ENCODE data around the gene BSND.

BSND gene

DNA sequence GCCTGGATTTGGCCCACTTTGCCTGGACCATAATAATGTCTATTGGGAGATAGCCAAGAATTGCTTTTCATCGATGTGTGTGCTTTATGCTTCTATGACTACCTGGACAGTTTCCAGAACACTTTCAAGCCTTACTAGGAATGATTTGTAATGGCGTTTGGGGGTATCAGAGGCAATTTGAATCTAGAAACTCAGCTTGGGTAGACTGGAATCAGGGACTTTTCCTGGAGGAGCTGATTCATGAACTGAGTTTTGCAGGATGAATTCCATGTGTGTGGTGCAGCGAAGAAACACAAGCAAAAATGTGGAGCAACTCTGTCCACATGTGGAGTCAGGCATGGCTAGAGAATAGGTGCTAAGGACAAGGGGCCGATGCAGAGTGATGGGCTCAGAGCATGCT lies 30.2 kb upstream of the BSND start:
- H3K36me3 Mint-ChIP-seq (ENCODE audit: low read depth) = no peaks in the 10 kb centered on the region
- no peak overlapping the region for H3K27ac Mint-ChIP-seq
- H3K4me1 Mint-ChIP-seq (ENCODE audit: low read depth) = peaks cover 14% of the 10 kb centered on the region
- no peaks in the 10 kb centered on the region for H3K9me3 Mint-ChIP-seq
- H3K4me3 Mint-ChIP-seq = no peak overlapping the region
- peaks cover 30% of the 10 kb centered on the region for H3K27me3 Mint-ChIP-seq

GRCh38 chr1:54969879-54970278 lies 28.9 kb upstream of the BSND start:
- Mint-ChIP-seq H3K27ac (no peak overlapping the region), H3K4me1 (ENCODE audit: low read depth) (peaks cover 14% of the 10 kb centered on the region), H3K4me3 (no peak overlapping the region), H3K36me3 (ENCODE audit: low read depth) (no peaks in the 10 kb centered on the region), H3K9me3 (no peaks in the 10 kb centered on the region), H3K27me3 (peaks cover 35% of the 10 kb centered on the region)

DNA sequence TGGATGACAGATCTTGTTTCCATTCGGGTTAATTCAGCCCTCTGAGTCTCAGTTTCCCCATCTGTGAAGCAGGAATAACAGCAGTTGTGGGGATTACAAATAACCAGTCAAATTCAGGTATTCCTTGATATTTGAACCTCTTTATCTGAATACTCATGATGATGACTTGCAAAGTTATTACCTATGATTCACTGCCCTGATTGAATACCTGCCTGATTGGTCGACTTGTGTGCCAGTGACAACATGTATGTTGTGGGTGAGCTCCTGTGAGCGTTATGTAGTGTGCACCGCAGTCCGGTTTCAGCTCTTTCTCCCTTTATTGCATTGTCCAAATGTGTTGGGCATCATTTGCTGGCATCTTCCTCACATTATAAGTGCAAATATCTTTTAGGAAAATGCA lies 27.8 kb upstream of the BSND start:
- Mint-ChIP-seq H3K27me3 (peaks cover 43% of the 10 kb centered on the region), H3K4me3 (no peak overlapping the region), H3K4me1 (ENCODE audit: low read depth) (peaks cover 13% of the 10 kb centered on the region), H3K9me3 (no peaks in the 10 kb centered on the region), H3K36me3 (ENCODE audit: low read depth) (no peaks in the 10 kb centered on the region), H3K27ac (no peak overlapping the region)

DNA sequence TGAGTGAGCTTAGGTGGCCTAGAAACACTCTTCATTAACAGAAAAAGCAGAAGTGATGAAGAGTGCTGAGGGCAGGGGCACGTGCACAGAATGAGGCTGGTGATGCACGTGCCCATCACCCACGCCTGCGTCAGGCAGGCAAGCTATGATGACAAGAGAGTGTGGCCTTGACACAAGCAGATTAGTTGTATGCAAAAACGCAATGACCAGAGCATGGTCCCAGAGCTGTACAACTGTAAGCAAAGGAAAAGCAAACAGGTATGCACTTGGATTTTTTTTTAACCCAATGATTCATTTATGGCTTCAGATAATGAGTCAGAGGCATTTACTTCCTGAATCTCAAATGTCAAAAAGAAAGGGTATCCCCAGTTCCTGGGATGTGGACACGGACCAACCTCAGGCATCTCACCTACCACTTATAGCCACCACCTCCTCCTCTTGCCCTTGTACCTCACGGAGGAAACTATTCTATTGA lies 27.4 kb upstream of the BSND start:
- Mint-ChIP-seq H3K36me3 (ENCODE audit: low read depth) (no peaks in the 10 kb centered on the region), H3K4me1 (ENCODE audit: low read depth) (peaks cover 9% of the 10 kb centered on the region), H3K27me3 (peaks cover 43% of the 10 kb centered on the region), H3K4me3 (no peak overlapping the region), H3K9me3 (no peaks in the 10 kb centered on the region), H3K27ac (no peak overlapping the region)

- H3K27ac Mint-ChIP-seq = no peak overlapping the region
- H3K4me3 Mint-ChIP-seq = no peak overlapping the region
- H3K9me3 Mint-ChIP-seq = no peaks in the 10 kb centered on the region
- peaks cover 38% of the 10 kb centered on the region for H3K27me3 Mint-ChIP-seq
- H3K36me3 Mint-ChIP-seq (ENCODE audit: low read depth) = no peaks in the 10 kb centered on the region
- peaks cover 8% of the 10 kb centered on the region for H3K4me1 Mint-ChIP-seq (ENCODE audit: low read depth)
Measured at GRCh38 chr1:54972436-54972835, 26.3 kb upstream of the BSND start.

DNA sequence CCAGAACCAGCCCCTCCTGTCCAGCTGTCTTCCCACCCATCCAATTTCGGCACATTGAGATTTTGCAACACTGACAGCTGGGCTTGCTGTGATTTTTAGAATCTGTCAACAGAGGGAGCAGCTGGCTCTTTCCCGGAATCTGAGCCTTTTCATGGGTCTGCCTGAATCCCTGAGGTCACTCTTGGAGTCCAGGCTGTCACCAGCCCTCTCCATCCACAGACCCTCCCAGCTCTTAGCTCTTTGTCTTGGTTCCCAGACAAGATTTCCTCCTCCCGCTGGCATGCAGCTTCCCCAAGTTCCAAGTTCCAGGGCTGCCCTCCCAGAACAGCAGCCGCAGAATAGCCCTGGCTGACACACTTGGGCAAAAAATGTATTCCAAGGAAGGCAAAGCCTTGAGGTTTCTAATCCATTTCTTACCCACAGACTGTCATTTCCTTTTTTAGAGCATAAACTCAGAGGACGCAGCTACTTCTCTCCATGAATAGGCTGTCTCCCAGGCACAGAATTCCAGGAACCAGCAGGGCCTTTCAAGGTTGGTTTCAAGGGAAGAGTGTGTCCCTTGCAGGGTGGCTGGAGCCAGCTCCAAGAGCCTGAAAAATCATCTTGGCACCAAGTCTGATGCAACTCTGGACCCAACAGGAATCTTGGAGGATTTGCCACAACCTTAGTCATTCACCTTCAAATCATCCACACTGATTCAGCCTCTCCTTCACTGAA lies 25.4 kb upstream of the BSND start:
- Mint-ChIP-seq H3K27ac (no peak overlapping the region), H3K4me1 (ENCODE audit: low read depth) (peaks cover 8% of the 10 kb centered on the region), H3K9me3 (no peaks in the 10 kb centered on the region), H3K27me3 (peaks cover 43% of the 10 kb centered on the region), H3K4me3 (no peak overlapping the region), H3K36me3 (ENCODE audit: low read depth) (no peaks in the 10 kb centered on the region)

DNA sequence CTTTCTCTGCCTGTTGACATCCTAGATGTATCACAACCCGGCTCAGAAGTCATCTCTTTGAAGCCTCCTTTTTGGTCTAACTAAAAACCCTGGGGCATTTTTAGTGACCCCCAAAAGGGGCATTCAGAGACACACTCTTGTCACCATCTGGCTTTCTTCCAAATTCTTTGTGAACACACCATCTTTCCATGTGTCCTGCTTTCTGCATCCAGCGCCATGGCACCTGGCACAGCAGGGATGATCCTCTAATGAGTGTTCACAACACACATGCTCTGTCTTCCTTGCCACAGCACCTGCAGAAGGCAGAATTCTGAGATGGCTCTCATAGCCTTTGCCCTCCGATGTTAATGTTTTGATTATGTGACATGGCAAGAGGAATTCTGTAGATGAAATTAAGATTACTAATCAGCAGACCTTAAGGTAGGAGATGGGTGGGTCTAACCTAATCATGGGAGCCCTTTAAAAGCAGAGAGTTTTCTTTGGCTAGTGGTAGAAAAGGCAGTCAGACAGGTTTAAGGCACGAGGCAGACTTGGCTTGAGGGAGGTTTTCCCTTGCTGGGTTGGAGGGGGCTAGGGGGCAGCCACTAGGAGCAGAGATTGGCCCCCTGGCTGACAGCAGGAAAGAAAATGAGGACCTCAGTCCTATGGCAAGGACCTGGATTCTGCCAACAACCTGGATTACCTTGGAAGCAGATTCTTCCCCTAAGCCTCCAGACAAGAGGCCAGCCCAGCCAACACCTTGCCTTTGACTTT lies 23.2 kb upstream of the BSND start:
- Mint-ChIP-seq H3K4me3 (no peak overlapping the region), H3K27ac (no peak overlapping the region), H3K9me3 (no peaks in the 10 kb centered on the region)

GRCh38 chr1:54976747-54977146 lies 22.0 kb upstream of the BSND start:
- H3K27me3 Mint-ChIP-seq = peaks cover 45% of the 10 kb centered on the region
- no peaks in the 10 kb centered on the region for H3K36me3 Mint-ChIP-seq (ENCODE audit: low read depth)
- no peaks in the 10 kb centered on the region for H3K9me3 Mint-ChIP-seq
- H3K4me3 Mint-ChIP-seq = no peak overlapping the region
- H3K4me1 Mint-ChIP-seq (ENCODE audit: low read depth) = peaks cover under 1% of the 10 kb centered on the region
- no peak overlapping the region for H3K27ac Mint-ChIP-seq

More for the DNA sequence above, 23.2 kb upstream of the BSND start:
- Mint-ChIP-seq H3K27me3 (peaks cover 44% of the 10 kb centered on the region), H3K36me3 (ENCODE audit: low read depth) (no peaks in the 10 kb centered on the region), H3K4me1 (ENCODE audit: low read depth) (peaks cover 8% of the 10 kb centered on the region)

GRCh38 chr1:54977533-54978297 lies 21.0 kb upstream of the BSND start:
- no peak overlapping the region for H3K4me3 Mint-ChIP-seq
- H3K4me1 Mint-ChIP-seq (ENCODE audit: low read depth) = no peaks in the 10 kb centered on the region
- no peak overlapping the region for H3K27ac Mint-ChIP-seq
- no peaks in the 10 kb centered on the region for H3K36me3 Mint-ChIP-seq (ENCODE audit: low read depth)
- no peaks in the 10 kb centered on the region for H3K9me3 Mint-ChIP-seq
- peaks cover 47% of the 10 kb centered on the region for H3K27me3 Mint-ChIP-seq

- Mint-ChIP-seq H3K36me3 (ENCODE audit: low read depth) (no peaks in the 10 kb centered on the region), H3K27ac (no peak overlapping the region), H3K4me1 (ENCODE audit: low read depth) (no peaks in the 10 kb centered on the region), H3K27me3 (peaks cover 43% of the 10 kb centered on the region), H3K4me3 (no peak overlapping the region), H3K9me3 (no peaks in the 10 kb centered on the region)
Measured at GRCh38 chr1:54978528-54979326, 20.0 kb upstream of the BSND start.

DNA sequence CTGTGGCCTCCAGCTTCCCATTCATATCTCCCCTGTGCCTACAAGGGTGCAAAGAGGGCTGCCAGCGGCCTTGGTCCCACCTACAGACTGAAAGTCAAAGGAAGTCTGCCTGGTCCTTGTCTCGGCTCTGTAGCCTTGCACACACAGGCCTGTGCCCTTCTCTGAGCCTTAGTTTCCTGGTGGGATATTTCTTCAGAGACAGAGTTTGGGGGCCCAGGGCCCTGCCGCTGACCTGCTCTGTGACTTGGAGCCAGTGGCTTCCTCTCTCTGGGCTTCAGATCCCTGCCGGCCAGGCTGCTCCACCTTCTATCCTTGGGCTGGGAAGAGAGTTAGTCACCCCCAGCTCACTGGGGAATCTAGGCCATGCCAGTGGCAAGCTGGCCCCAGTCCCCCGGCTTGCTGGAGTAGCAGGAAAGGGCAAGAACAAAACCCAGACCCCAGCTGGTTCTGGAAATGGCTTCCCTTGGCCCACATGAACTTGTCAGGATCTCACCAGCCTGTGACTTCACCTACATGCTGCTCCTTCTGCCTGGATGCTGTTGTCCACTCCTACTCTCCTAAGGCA lies 19.3 kb upstream of the BSND start:
- H3K4me1 Mint-ChIP-seq (ENCODE audit: low read depth) = no peaks in the 10 kb centered on the region
- H3K9me3 Mint-ChIP-seq = no peaks in the 10 kb centered on the region
- H3K36me3 Mint-ChIP-seq (ENCODE audit: low read depth) = no peaks in the 10 kb centered on the region
- no peak overlapping the region for H3K4me3 Mint-ChIP-seq
- H3K27me3 Mint-ChIP-seq = peaks cover 44% of the 10 kb centered on the region
- H3K27ac Mint-ChIP-seq = no peak overlapping the region

DNA sequence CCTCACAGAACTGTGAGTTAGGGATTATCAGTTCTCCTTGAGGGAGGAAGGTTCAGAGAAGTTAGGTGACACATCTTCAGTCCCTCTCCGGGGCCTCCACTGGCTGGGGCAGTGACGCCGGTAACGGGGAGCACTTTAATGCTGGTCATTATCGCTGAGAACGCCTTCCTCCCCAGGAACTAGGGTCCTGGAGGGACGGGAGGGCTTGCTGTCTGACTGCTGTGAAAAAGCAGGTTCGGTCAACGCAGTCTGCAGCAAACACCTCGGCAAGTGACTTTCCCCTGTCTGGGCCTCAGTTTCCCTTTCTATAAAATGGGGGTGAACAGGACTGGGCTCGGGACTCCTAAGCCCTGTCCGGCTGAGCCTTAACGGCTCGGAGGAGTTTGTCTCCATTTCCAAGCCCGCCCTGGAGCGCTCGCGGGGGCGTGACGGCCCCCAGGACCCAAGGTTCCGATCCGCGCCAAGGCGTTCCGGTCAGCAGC lies 18.6 kb upstream of the BSND start:
- H3K4me3 Mint-ChIP-seq = no peak overlapping the region
- H3K4me1 Mint-ChIP-seq (ENCODE audit: low read depth) = no peaks in the 10 kb centered on the region
- H3K27me3 Mint-ChIP-seq = peaks cover 42% of the 10 kb centered on the region
- no peaks in the 10 kb centered on the region for H3K9me3 Mint-ChIP-seq
- no peak overlapping the region for H3K27ac Mint-ChIP-seq
- no peaks in the 10 kb centered on the region for H3K36me3 Mint-ChIP-seq (ENCODE audit: low read depth)

- Mint-ChIP-seq H3K27ac (no peak within 1 kb of the TSS), H3K27me3 (peaks cover 36% of the 10 kb centered on the region), H3K4me1 (ENCODE audit: low read depth) (no peaks in the 10 kb centered on the region), H3K36me3 (ENCODE audit: low read depth) (no peaks in the 10 kb centered on the region), H3K9me3 (no peaks in the 10 kb centered on the region), H3K4me3 (no peak within 1 kb of the TSS)
Measured at GRCh38 chr1:54980528-54981241, 18.0 kb upstream of the BSND start, which contains the start of gene TMEM61. Gene TMEM61 (plus strand): TSS chr1:54980628. CDS start chr1:54981066, 438 bp downstream.
